GM04504 (cell line): ENCODE results near the gene FGL2.
"Not testable (repeated sequence)": the region's sequence is repeated elsewhere in the genome, so short reads cannot be mapped to it uniquely, and the experiment has no call there.

Experiments used
- DNase-seq: peaks from one replicate; pipeline ENCODE4 v3.0.0-alpha.2; 2012; ENCODE audit warnings: low read depth

The FGL2 gene

GRCh38 chr7:77157034-77157433, 42.6 kb downstream of the FGL2 start:
- not testable (repeated sequence) for DNase-seq

- DNase-seq, result not testable (repeated sequence)
Measured at GRCh38 chr7:77155601-77156377, 43.8 kb downstream of the FGL2 start.

- not testable (repeated sequence) for DNase-seq
Measured at GRCh38 chr7:77154917-77155464, 44.6 kb downstream of the FGL2 start.

GRCh38 chr7:77152232-77152631, 47.4 kb downstream of the FGL2 start:
- DNase-seq, result peak; percentile 32
